Measurements from ENCODE around the gene MBLAC2. TPM values are rescaled to one million over a fixed set of nuclear protein-coding genes. Genes with fewer than 3 reads are reported as not detected.

MBLAC2 gene
- 7.4 and 11.5 TPM in 2 replicates for total RNA-seq

DNA sequence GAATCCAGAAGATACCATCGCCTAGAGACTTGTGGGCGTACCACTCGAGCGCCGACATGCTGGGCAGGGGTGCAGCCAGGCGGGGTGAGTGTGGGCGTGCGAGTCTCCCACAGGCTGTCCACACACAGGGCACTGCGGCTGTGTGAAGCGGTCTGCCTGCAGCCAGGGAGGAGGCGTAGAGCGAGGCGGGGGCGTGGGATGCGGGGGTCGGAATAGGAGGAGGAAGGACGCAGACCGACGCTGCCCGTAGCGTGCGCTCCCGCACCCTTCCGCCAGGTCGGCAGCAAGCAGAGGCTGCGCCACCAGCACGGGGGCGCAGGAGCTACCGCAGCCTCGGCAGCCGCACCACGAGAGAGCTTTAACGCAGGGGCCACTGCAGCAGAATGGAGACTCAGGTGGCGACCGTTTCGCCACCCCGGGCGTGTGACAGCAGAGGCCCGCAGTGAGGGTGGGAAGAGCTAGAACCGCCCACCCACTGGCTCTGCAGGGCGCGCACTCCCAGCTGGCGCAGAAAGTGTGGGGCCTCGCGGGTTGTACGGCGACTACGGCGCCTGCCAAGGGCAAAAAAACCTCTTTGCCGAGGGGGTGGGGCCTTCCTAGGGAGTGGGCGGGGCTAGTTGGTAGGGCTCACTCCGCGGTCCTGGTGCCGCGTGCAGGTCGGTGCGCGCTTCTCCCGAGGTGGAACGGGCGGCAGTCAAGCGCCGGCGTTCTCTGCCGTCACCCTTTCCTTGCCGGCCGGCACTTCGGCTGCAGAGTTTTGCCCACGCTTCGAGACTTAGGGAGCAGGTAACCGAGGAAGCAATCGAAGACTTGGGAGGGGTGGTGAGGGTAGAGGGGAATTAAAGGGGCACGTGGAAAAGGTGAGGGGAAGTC, at the start of gene MBLAC2, which contains the start of gene POLR3G:
TSS of gene MBLAC2 (minus strand) at position 537 of the 873 bp plus-strand sequence. CDS start at position 58, 479 bp downstream.
TSS of gene POLR3G (plus strand) at position 630 of the 873 bp plus-strand sequence. CDS start 10,704 bp downstream, outside the sequence.

DNA sequence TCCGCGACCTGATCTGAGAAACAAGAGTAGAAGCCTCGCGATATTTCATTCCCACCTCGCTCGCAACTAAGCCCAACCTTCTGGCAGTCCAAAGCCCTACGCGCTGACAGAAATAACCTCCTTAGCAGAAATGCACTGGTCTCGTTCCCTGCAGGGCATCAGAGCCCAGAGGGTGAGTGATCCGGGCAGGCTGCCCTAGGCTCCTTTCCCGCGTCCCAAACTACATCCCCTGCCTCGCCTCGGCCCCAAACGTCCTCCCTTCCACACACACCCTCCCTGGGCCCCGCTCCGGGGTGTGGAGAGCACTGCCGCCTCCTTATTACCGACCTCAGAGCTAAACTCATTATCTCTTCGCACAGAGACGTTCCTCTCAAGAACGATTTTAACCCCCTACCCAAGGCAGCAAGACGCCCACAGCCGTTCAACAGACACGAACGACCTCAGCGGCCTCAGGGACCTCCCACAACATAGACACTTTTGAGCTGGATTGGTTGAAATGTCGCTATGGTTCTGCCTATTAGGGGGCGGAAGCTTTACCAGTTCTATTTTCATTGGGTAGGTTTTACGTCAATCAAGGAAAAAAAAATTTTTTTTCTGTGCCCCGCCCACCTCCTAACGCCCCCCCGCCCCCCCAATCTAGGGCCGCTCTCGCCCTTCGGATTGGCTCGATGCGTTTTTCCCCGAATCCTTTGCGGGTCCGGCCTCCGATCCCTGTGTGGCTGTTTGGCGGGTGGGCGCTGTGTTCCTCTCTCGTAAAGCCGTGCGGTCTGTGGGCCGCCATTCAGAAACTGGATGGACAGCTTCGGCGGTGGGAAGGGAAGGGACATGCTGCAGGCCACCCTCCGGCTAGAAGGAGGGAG, 65.0 kb downstream of the MBLAC2 start, which contains the start of gene CETN3:
TSS of gene CETN3 (minus strand) at position 439 of the 860 bp plus-strand sequence. CDS start at position 344, 95 bp downstream.

Other genes starting within 250 kb of the MBLAC2 start
- 12.0 and 17.5 TPM in 2 replicates for gene CETN3, start 65.0 kb downstream of the MBLAC2 start, total RNA-seq
- 29.0 and 41.1 TPM in 2 replicates for gene POLR3G, start 93 bp upstream of the MBLAC2 start, total RNA-seq
- 31.8 and 42.3 TPM in 2 replicates for gene LYSMD3, start 54.8 kb upstream of the MBLAC2 start, total RNA-seq
- gene ADGRV1, start 84.0 kb upstream of the MBLAC2 start, total RNA-seq: under 0.01 and 0.50 TPM in 2 replicates

All from thoracic aorta endothelial cell (primary cell).